ENCODE results near the gene PDZRN4.
"Not testable (repeated sequence)": the region's sequence is repeated elsewhere in the genome, so short reads cannot be mapped to it uniquely, and the experiment has no call there.

The PDZRN4 gene

DNA sequence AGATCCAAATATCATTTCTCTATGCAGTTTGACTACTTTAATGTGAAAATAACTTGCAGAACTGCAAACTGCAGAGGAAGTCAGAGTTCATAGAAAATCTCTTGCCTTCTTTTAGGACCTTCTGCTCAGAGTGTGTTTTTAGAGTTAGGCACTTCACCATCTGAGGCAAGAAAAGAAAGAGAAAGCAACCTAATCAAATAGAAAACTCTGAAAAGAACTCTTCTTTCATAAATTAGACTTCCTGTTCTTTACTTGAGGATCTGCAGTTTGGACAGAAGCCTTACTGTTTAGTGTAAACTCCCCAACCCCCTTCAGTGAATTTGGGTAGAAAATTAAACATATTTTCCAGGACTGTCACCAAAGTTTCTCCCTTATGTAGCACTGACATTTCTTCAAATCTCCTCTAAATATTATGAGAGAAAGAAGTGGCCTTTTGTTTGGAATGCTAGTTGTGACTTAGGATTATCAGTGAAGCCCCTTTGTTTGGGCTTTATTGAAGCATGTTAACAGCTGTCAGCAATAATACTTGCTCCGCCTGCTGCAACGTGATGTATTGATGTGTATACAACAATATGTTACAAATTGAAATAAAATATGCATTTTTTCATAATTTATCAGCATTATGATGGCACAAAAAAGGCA is 99.5 kb downstream of the PDZRN4 start:
- DNase-seq = no peak

DNA sequence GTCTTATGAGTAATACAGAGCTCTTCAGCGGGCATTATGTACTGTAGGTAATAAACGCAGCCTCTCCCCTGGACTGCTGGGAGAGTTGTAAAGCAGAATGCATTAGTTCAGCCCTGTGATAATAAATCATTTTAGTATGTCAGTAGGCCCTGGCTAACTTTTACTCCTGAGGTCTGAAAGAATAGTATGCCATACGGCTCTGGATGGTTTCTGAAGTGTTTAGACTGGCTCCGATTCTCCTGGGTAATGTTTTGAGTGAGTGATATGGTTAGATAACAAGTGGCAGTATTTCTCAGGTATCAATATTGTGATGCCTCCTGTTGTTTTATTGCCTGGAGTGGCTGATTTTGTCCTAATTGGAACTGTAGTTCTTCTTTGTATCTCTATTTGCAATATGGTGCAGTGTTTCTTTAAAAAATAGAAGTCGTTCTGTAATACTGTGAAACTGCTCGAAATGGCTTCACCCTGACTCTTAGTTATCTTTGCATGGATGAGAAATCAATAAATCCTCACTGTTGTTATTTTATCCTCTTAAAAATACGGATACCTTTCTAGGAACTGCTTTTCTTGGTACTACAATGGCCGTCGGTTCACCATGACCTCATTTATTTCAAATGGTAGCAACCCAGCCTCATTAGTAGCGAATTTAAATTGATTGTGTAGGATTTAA is 100.2 kb downstream of the PDZRN4 start:
- no peak for DNase-seq

DNA sequence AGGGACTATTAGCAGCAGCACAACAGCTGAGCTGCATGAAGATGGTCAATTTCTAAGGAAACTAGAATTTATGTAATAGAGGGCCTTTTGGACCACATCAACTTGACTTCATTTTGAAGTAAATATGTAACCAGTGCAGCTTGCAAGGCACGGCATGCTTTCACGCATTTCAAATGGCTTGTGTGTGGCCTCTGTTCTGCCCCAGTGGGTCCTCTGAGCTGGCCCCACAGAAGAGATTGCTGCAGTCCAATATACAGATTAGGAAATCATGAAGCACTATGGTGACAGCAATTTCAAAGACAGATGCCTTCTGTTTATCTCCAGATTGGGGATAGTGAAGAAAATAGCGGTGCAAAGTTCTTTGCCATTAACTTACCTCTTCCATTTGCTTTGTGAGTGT is 101.4 kb downstream of the PDZRN4 start:
- DNase-seq = no peak

DNA sequence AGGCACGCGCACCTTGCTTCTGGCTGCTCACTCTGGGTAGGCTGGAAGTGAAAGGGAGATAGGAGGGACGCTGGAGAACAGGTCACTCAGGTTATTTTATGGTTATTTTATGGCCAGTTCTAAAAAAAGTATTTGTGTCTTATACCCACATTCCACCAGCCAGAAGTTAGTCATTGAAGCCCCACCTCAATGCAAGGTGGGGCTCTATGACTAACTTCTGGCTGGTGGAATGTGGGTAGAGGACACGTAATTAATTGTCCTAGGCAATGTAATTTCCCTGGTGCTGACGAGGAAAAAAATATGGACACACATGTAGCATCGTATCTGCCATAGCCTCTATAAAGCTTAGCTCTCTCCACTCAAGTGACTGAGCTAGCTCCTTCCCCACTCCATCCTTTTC is 104.9 kb downstream of the PDZRN4 start:
- DNase-seq = no peak

DNA sequence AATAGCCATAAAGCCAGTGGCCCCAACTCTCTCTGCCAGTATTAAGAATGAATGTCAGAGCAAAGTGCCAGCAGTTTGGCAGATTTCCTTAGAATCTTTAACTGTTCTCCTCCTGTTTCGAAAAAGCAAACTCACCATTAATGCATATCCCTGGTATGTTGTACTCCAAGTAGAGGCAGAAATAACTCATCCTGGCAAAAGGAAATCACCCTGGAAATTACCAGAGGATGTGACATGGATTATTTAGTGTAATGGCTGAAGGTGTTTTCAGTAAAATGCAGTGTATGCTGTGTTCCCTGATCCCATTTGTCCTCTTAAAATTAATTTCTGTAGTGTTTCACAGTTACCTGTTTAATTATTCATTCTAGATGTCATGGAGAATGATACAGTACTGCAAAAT is 105.3 kb downstream of the PDZRN4 start:
- no peak for DNase-seq

DNA sequence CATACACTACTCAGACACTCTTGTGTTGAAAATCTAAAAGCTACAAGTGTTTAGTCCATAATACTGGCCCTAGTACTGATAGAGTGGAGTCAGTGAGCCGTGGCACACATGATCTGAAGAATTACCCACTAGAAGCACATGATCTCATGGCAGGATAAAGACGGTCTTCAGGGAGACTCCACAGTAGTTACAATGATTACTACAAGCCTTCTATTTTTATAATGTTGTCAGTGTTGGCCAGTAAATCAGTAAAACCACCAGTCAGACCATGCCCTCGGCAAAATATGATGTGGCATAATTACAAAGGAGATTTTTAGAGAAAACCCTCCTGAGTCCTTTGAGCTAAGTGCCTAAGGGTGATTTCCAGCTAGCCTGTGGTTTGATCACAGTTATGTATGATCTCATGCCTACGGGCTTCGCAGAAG is 114.9 kb downstream of the PDZRN4 start:
- no peak for DNase-seq

DNA sequence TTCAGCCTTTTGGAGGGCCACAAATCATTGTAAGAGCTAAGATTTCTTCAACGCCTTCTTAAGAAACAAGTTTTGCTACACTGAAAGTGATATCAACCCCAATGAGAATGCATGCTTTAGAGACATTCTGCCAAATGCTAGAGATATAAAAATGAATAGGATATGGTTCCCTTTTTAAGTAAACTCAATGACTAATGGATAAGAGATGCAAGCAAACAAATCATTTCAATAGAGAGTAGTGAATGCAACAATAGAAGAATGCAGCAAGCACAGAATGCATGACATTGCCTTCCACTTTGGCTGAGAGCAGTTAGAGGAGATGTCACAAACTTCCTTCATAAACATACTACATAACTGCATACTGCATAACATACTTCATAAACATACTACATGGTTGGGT is 116.4 kb downstream of the PDZRN4 start:
- DNase-seq = peak; percentile 11

DNA sequence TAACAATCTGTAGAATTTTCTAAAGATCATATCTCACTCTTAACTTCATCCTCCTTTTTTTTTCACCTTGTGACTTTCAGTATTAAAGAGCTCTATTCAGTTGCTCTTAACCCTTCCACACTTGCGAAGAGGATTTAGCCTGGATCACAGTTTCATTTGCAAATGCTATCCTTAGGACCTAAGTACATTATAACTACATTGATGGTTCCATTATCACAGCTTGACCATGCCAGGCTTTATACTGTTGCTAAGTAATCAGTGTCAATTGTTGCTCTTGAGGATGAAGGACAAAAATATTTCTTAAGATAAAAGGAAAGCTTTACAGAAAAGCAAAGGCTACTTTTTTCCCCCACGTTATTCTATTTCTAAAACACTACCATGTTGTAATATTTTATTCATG is 122.2 kb downstream of the PDZRN4 start:
- no peak for DNase-seq

DNA sequence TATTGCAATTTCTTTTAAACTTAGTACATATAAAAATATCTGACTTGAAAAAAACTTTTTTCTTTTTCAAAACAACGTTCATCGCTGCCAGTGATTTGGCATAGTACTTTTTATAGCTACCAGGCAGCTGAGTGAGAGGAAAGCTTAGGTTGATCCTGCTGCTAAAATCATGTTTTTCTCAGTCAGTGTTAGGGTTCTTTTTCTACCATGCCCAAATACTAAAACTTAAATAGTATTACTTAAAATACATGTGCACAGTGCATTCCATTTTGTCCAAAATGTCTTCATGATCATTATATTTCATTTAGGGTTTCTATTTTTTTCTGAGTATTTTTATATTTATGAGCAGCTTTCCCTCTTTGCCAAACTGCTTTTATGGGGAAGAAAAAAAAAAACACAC is 123.8 kb downstream of the PDZRN4 start:
- no peak for DNase-seq

DNA sequence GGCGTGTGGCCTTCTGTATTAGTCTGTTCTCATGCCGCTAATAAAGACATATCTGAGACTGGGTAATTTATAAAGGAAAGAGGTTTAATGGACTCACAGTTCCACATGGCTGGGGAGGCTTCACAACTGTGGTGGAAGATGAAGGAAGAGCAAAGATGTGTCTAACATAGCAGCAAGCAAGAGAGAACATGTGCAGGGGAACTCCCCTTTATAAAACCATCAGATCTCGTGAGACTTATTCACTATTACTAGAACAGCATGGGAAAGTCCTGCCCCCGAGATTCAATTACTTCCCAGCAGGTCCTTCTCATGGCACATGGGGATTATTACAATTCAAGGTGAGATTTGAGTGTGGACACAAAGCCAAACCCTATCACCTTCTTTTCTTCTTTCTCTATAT is 124.3 kb downstream of the PDZRN4 start:
- DNase-seq = not testable (repeated sequence)

DNA sequence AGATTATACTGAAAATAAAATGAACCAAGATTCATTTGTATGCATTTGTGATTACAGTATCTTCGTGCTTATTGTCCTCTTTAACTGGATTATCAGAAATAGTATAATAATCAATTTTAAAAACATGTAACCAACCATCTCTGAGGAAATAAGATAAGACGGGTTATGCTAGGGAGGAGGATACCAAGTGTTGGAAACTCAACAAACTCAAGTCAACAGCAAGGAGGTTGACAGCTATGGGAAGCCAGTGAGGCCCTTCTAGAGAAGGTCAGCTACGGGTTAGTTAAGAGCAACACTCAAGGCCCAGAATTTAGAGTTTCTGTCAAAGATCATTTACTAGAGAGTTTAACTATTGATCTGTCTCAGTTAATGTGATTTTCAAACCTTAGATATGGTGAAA is 137.2 kb downstream of the PDZRN4 start:
- DNase-seq = no peak

DNA sequence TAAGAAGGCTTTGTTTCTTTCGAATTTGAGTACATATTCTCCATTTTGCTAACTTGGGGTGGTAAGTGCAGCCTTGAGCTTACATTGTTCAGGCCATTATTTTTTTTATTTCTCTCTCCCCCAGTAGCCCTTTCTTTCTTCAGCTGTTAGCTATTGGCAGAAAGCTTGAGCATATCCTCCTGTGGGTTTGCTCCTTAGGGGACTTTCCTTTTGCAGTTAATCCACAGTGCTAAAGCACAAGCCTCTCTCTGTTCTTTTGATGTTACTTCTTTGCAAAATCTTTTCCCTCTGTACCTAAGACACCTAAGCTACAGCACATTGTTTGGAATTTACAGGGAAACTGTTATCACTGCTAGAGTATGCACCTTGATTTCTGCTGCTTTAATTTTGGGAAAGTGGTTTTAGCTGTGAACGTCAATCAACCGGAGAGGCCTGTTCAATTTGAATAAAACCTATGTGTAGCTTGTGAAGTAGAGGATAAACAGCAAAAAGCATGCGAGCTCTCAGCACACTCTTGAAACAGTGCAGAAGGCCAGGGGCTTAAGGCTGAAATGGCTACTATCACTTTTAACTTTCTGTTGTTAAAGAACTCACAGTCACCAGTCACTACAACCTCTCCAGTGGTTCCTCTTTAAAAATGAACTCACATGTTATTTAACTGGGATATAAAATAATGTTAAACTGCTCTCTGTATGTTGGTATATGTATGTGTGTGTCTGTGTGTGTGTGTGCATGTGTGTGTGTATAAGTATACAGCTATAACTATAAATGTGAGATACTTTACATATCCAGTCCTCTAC is 139.2 kb downstream of the PDZRN4 start:
- DNase-seq = no peak

DNA sequence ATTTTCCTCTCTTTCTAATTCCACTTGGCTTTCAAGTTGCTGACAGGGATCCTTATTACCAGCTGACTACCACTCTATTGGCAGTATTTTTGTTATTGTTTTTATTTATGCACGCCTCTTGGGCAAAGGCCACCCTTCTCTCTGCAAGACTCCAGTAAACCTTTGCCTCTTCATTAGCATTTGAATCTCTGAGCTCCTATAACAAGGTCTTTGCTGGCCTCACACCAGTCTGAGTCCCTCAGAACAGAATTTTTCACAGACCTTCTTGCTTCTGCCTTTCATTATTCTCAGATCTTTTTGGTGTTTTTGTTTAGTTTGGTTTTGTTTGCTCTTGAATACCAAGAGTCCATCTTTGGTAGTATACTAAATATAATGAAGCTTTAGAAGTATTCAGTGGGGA is 145.9 kb downstream of the PDZRN4 start:
- DNase-seq = no peak

DNA sequence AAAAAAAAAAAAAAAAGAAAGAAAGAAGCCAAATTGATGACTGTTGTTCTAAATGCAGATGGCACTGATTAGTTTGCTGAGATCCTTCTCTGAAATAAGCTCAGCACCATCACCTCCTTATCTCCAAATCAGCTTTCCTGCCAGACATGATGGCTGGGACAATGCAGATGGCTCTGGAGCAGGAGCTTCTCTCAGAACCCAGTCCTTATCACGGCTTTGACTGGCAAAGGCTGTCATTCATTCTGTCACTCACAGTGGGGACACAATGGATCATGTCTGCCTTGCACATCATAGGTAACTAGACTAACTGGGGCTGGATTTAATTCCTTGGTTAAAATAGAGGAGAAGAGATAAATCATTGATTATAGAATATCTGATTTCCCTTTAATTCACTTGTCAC is 146.3 kb downstream of the PDZRN4 start:
- DNase-seq = no peak

DNA sequence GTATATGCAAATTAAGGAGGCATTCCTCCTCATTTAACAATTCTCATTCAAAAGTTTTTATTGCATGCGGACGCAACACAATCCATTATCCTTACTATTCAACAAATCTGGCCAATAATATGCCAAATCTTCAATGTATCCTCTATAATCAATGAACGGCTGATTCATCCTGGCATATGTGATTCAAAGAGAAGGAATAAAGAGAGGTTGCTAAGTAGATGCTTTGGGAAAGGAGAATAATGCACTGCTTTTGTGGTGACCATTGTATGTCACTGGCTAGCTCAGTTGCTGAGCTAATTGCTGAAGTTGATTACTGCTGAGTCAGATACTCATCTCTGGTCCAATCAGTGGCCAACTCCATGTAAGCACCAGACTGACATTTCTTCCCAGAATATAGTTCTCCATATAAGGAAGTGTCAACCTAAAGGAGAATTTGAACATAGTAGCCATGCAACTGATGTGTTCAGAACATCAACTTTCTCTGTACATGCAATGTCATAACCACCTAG is 148.0 kb downstream of the PDZRN4 start:
- DNase-seq = no peak

DNA sequence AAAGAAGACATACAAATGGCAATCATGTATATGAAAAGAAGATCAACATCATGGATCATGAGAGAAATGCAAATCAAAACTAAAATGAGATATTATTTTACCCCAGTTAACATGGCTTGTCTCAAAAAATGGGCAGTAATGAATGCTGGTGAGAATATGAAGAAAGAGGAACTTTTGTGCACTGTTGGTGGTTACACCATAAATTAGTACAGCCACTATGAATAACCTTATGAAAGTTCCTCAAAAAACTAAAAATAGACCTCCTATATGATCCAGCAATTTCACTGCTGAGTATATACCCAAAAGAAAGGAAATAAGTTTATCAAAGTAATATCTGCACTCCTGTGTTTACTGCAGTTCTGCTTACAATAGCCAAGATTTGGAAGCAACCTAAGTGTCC is 151.7 kb downstream of the PDZRN4 start:
- no peak for DNase-seq

DNA sequence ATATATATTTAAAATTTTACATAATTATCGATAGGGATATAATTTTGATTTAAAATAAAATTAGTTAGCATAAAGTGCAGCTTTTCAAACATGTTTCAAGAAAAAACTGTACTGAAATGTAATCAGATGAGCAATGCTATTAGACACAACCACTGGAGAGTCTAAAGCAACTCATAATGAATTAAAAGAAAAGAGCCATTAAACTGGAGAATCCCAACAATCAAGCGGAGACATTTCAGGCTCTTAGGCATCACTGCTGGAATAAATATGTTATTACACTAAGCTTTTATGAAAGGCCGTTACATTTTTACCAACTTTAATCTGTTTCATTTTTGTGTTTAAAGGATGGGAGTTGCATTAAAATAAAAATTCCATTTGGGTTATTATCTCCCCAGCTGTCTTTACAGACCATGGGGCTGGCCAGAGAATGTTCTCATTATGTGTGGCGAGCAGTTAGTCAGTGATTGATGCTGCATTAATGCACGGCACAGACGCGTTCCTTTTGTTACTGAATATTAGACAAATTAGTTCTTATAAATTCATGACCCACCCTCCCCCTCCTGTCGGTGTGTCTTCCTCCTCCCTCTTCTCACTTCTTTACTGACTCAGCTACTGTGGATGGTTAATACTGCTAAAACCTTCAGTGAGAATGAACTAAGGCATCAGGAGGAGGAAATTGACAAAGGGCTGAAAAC is 156.8 kb downstream of the PDZRN4 start:
- peak; percentile 53 for DNase-seq

DNA sequence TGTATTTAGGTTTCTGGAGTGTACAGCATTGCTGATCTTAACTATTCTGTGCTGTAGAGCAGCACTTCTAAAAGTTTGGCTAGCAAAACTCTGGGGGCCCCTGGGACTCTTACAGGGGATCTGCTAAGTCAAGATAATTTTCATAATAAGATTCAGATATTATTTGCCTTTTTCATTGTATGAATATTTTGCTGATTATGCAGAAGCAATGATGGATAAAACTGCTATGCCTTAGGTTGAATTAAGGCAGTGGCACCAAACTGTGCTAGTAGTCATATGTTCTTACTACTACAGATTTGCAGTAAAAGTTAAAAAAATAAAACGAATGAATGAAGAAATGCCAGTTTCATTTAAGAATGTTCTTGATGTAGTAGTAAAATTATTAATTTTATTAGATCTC is 160.1 kb downstream of the PDZRN4 start:
- DNase-seq = no peak

DNA sequence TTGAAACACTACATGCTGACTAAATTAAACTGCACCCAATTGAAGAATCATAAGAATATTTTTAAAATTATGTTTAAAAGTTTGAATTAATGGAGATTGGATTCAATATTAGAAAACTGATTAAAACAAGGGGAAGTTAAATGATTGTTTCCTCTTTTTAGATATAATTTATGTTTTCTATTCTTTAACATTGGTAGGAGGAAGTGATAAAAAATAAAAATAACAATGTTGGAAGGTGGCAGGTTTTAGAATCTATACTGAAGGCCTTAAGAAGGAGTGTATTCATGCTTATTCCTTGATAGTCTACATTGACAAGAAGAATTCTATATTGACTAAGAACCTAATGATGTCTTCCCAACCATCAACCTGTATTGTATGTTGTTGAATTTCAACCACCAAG is 168.1 kb downstream of the PDZRN4 start:
- no peak for DNase-seq

DNA sequence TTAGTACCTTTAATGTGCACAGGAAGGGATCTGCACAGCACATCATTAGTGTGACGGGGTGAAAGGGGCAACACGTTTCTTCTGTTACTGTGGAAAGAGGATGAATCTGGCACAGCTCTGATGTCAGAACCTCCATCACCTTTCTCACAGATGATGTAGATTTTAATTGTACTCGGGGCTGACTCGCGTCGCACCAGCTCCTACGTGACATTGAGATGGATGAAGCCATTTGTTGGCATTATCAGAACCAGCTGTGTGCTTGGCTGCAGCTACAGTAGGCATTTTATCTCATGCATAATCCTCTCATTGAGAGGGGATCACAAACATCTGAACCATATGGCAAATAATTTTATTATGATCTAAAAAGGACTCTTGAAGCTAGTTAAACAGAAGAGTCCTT is 173.6 kb downstream of the PDZRN4 start:
- no peak for DNase-seq

DNA sequence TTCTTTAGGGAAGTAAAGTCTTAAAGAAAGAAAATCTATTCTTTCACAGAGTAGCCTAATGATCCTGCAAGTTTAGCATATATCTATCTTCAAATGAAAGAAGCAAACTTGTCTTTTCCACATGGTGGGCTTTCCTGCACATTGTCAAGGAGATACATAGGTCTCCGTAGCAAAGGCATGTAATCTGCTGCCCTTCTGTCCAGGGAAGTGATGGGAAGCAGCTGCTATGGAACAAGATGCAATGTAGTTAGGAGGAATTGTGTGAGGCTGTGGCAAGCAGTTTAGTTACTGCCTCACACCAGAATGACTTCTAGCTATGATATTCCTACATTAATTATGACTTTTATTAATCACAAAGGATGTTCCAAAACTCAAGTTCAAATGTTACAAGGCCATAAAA is 174.4 kb downstream of the PDZRN4 start:
- no peak for DNase-seq

DNA sequence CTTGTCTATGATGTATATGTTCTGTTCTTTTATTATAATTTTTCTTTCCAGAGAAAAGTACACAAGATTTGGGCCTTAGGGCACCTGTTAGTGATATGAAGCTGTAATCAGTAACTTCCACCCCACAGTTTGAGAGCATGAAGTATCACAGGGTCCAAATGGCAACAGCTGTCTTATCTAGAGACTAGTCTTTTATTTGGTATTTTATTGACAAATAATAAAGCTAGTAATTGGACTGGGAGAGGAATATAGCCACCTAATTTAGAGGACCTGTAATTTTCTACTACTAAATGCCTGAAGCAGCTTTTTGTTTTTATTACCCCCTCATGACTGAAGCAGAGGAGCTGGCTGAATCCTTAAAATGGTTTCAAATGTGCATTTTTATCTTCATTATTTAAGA is 174.8 kb downstream of the PDZRN4 start:
- no peak for DNase-seq

DNA sequence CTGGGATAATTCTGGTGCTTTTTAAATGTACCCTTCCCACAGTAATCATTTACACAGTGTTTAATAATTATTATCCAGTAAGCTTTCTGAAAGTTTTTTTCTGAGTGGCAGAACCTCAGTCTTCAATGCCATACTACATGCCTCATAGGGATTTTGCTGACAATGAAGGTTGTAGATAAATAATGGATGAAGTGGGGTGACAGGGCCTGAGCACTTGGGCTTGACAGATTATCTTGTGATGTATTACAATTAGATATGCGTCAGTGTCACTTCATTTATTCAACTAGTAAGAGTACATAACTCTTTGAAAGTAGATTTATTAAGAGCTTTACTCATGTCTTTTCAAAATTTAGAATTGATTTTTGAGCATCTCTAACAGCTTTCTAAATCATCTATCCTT is 176.1 kb downstream of the PDZRN4 start:
- DNase-seq = no peak
